Activated CD4-positive, alpha-beta memory T cell treated with anti-CD3 and anti-CD28 coated beads, Interleukin-2, amount 10 ng/mL, durations not matched to agents 7 days and 5 days (primary cell): ENCODE measurements around the gene STOM. TPM values are rescaled to one million over a fixed set of nuclear protein-coding genes. Genes with fewer than 3 reads are reported as not detected.
A peak's percentile ranks its signal among the peaks of the same experiment; 100 is the strongest.

Experiments
- CTCF ChIA-PET: fragments of 350-600 bp; sonication (Branson Sonifier 250); formaldehyde crosslinking; loops from one replicate; lab custom pipeline; 2021; ENCODE audit warnings: antibody characterized with exemption, inconsistent platforms; lab: Charles Lee
- POLR2A ChIA-PET: fragments of 350-600 bp; sonication (Branson Sonifier 250); formaldehyde crosslinking; loops from one replicate; lab custom pipeline; 2021; ENCODE audit warnings: antibody characterized with exemption; lab: Charles Lee
- DNase-seq: peaks from one replicate; pipeline ENCODE4 v3.0.0-alpha.2; 2020
- H3K27ac Mint-ChIP-seq: one replicate; pipeline ENCODE4 v1.8.0; 2021; ENCODE audit warnings: mild to moderate bottlenecking, mixed read lengths
- H3K27me3 Mint-ChIP-seq: one replicate; pipeline ENCODE4 v1.8.0; 2021; ENCODE audit warnings: mixed read lengths
- H3K36me3 Mint-ChIP-seq: one replicate; pipeline ENCODE4 v1.8.0; 2021; ENCODE audit warnings: low read depth, mixed read lengths
- H3K4me1 Mint-ChIP-seq: one replicate; pipeline ENCODE4 v1.8.0; 2021; ENCODE audit warnings: mixed read lengths
- H3K4me3 Mint-ChIP-seq: one replicate; pipeline ENCODE4 v1.8.0; 2021; ENCODE audit warnings: mild to moderate bottlenecking, mixed read lengths
- H3K9me3 Mint-ChIP-seq: one replicate; pipeline ENCODE4 v1.8.0; 2021; ENCODE audit warnings: mixed read lengths
- total RNA-seq, 2 experiments: library from RNA; stranded (reverse); gene quantifications; one replicate each; pipeline ENCODE4 v1.2.3, GENCODE V29; 2021

The STOM gene
- total RNA-seq, 2 experiments from 2014 or later, result 101 to 104 TPM

GRCh38 chr9:121367306-121368137 is 2.5 kb downstream of the STOM start:
- H3K36me3 Mint-ChIP-seq, result peaks cover 35% of the 10 kb centered on the region
- POLR2A ChIA-PET, result interaction anchor here (0.9 to 4.4 kb wide), 3 partner anchors 9 to 14 kb away, joined by 3 to 30 read pairs (median 22); no protein-coding TSS in a partner anchor

GRCh38 chr9:121366611-121367192 is 3.3 kb downstream of the STOM start:
- H3K36me3 Mint-ChIP-seq, result peaks cover 39% of the 10 kb centered on the region
- peaks cover 69% of the 10 kb centered on the region for H3K4me1 Mint-ChIP-seq
- CTCF ChIA-PET, result interaction anchor here (1.0 to 3.2 kb wide), 2 partner anchors 13 to 46 kb away, joined by 4 to 16 read pairs; no protein-coding TSS in a partner anchor
- no peaks in the 10 kb centered on the region for H3K9me3 Mint-ChIP-seq
- POLR2A ChIA-PET, result interaction anchor here (0.9 to 4.4 kb wide), 2 partner anchors 9 to 13 kb away, joined by 3 to 22 read pairs; no protein-coding TSS in a partner anchor
- H3K27me3 Mint-ChIP-seq, result no peaks in the 10 kb centered on the region
- DNase-seq, result no peak
- H3K4me3 Mint-ChIP-seq, result no peak overlapping the region
- peak overlapping the region; percentile 38 for H3K27ac Mint-ChIP-seq

More at GRCh38 chr9:121367306-121368137, 2.5 kb downstream of the STOM start:
- Mint-ChIP-seq H3K27me3 (no peaks in the 10 kb centered on the region), H3K27ac (no peak overlapping the region), H3K4me3 (peak overlapping the region; percentile 90), H3K4me1 (peaks cover 72% of the 10 kb centered on the region), H3K9me3 (no peaks in the 10 kb centered on the region)
- CTCF ChIA-PET, result interaction anchor here (1.0 to 3.2 kb wide), 2 partner anchors 13 to 47 kb away, joined by 4 to 16 read pairs; no protein-coding TSS in a partner anchor
- DNase-seq, result no peak

- H3K4me3 Mint-ChIP-seq, result no peak overlapping the region
- peaks cover 71% of the 10 kb centered on the region for H3K4me1 Mint-ChIP-seq
- ChIA-PET POLR2A (interaction anchor here (4.4 kb wide), 1 partner anchor 12 kb away, joined by 22 read pairs; no protein-coding TSS in a partner anchor), CTCF (interaction anchor here (0.7 to 3.4 kb wide), 3 partner anchors 11 to 45 kb away, joined by 3 to 14 read pairs (median 11); no protein-coding TSS in a partner anchor)
- H3K9me3 Mint-ChIP-seq, result no peaks in the 10 kb centered on the region
- H3K27me3 Mint-ChIP-seq, result no peaks in the 10 kb centered on the region
- no peak overlapping the region for H3K27ac Mint-ChIP-seq
- no peak for DNase-seq
- H3K36me3 Mint-ChIP-seq, result peaks cover 42% of the 10 kb centered on the region
Observed at GRCh38 chr9:121365564-121365963, 4.5 kb downstream of the STOM start.

GRCh38 chr9:121364886-121365285 is 5.2 kb downstream of the STOM start:
- ChIA-PET CTCF (interaction anchor here (0.9 to 3.4 kb wide), 3 partner anchors 10 to 45 kb away, joined by 4 to 14 read pairs (median 11); no protein-coding TSS in a partner anchor), POLR2A (interaction anchor here (1.4 to 4.4 kb wide), 2 partner anchors 11 to 44 kb away, joined by 3 to 22 read pairs; no protein-coding TSS in a partner anchor)
- Mint-ChIP-seq H3K9me3 (no peaks in the 10 kb centered on the region), H3K27ac (no peak overlapping the region), H3K4me1 (peaks cover 72% of the 10 kb centered on the region), H3K36me3 (peaks cover 42% of the 10 kb centered on the region), H3K4me3 (no peak overlapping the region), H3K27me3 (no peaks in the 10 kb centered on the region)
- DNase-seq, result no peak

- H3K4me1 Mint-ChIP-seq, result peaks cover 80% of the 10 kb centered on the region
- no peaks in the 10 kb centered on the region for H3K27me3 Mint-ChIP-seq
- peaks cover 38% of the 10 kb centered on the region for H3K36me3 Mint-ChIP-seq
- H3K4me3 Mint-ChIP-seq, result no peak overlapping the region
- H3K9me3 Mint-ChIP-seq, result peaks cover 3% of the 10 kb centered on the region
- no peak for DNase-seq
- H3K27ac Mint-ChIP-seq, result no peak overlapping the region
- POLR2A ChIA-PET, result interaction anchor here (0.8 to 4.4 kb wide), 3 partner anchors 10 to 43 kb away, joined by 3 to 22 read pairs (median 3); no protein-coding TSS in a partner anchor
- CTCF ChIA-PET, result interaction anchor here (0.9 to 3.4 kb wide), 3 partner anchors 10 to 44 kb away, joined by 4 to 14 read pairs (median 11); no protein-coding TSS in a partner anchor
Observed at GRCh38 chr9:121364077-121364476, 6.0 kb downstream of the STOM start.

GRCh38 chr9:121363622-121363961 is 6.5 kb downstream of the STOM start:
- Mint-ChIP-seq H3K4me1 (peaks cover 81% of the 10 kb centered on the region), H3K4me3 (no peak overlapping the region), H3K27me3 (no peaks in the 10 kb centered on the region), H3K27ac (no peak overlapping the region), H3K9me3 (peaks cover 3% of the 10 kb centered on the region), H3K36me3 (peaks cover 42% of the 10 kb centered on the region)
- CTCF ChIA-PET, result interaction anchor here (2.4 to 3.4 kb wide), 2 partner anchors 9 to 43 kb away, joined by 11 to 14 read pairs; no protein-coding TSS in a partner anchor
- POLR2A ChIA-PET, result interaction anchor here (0.8 to 4.4 kb wide), 2 partner anchors 10 to 13 kb away, joined by 3 to 22 read pairs; no protein-coding TSS in a partner anchor
- no peak for DNase-seq

GRCh38 chr9:121362813-121363621 is 7.0 kb downstream of the STOM start:
- ChIA-PET CTCF (interaction anchor here (2.4 to 3.4 kb wide), 2 partner anchors 8 to 43 kb away, joined by 11 to 14 read pairs; no protein-coding TSS in a partner anchor), POLR2A (interaction anchor here (0.8 to 4.4 kb wide), 3 partner anchors 9 to 22 kb away, joined by 3 to 22 read pairs (median 3); no protein-coding TSS in a partner anchor)
- Mint-ChIP-seq H3K4me3 (no peak overlapping the region), H3K27ac (no peak overlapping the region), H3K4me1 (peaks cover 83% of the 10 kb centered on the region), H3K27me3 (no peaks in the 10 kb centered on the region), H3K36me3 (peaks cover 40% of the 10 kb centered on the region), H3K9me3 (peaks cover 3% of the 10 kb centered on the region)
- no peak for DNase-seq

GRCh38 chr9:121360601-121361374 is 9.3 kb downstream of the STOM start:
- Mint-ChIP-seq H3K27ac (no peak overlapping the region), H3K9me3 (peaks cover 3% of the 10 kb centered on the region), H3K27me3 (no peaks in the 10 kb centered on the region), H3K4me1 (peaks cover 82% of the 10 kb centered on the region), H3K4me3 (no peak overlapping the region), H3K36me3 (peaks cover 35% of the 10 kb centered on the region)
- POLR2A ChIA-PET, result interaction anchor here (1.0 kb wide), 1 partner anchor 8 kb away, joined by 3 read pairs; no protein-coding TSS in a partner anchor
- DNase-seq, result no peak
- CTCF ChIA-PET, result interaction anchor here (0.7 kb wide), 1 partner anchor 41 kb away, joined by 4 read pairs; no protein-coding TSS in a partner anchor

- peak overlapping the region; percentile 73 for H3K27ac Mint-ChIP-seq
- no peak for DNase-seq
Observed at GRCh38 chr9:121359351-121360294, 10.4 kb downstream of the STOM start.

GRCh38 chr9:121358751-121359150 is 11.3 kb downstream of the STOM start:
- Mint-ChIP-seq H3K9me3 (peaks cover 3% of the 10 kb centered on the region), H3K27me3 (no peaks in the 10 kb centered on the region), H3K4me3 (peak overlapping the region; percentile 61), H3K4me1 (peaks cover 76% of the 10 kb centered on the region), H3K36me3 (peaks cover 34% of the 10 kb centered on the region), H3K27ac (peak overlapping the region; percentile 73)
- no peak for DNase-seq
- ChIA-PET POLR2A (interaction anchor here (1.0 to 2.6 kb wide), 7 partner anchors 8 to 157 kb away, joined by 3 to 8 read pairs (median 4); partner anchors contain the start of gene RAB14), CTCF (interaction anchor here (4.1 kb wide), 1 partner anchor 38 kb away, joined by 19 read pairs; no protein-coding TSS in a partner anchor)

More at GRCh38 chr9:121359351-121360294, 10.4 kb downstream of the STOM start:
- peaks cover 79% of the 10 kb centered on the region for H3K4me1 Mint-ChIP-seq
- H3K4me3 Mint-ChIP-seq, result no peak overlapping the region
- peaks cover 30% of the 10 kb centered on the region for H3K36me3 Mint-ChIP-seq
- peaks cover 3% of the 10 kb centered on the region for H3K9me3 Mint-ChIP-seq
- ChIA-PET POLR2A (interaction anchor here (1.0 to 2.6 kb wide), 6 partner anchors 10 to 158 kb away, joined by 3 to 8 read pairs (median 4); partner anchors contain the start of gene RAB14), CTCF (interaction anchor here (4.1 kb wide), 1 partner anchor 39 kb away, joined by 19 read pairs; no protein-coding TSS in a partner anchor)
- no peaks in the 10 kb centered on the region for H3K27me3 Mint-ChIP-seq
